ENCODE results near the gene PTCHD1.

The PTCHD1 gene

GRCh38 chrX:23422912-23423311 is 88.3 kb downstream of the PTCHD1 start:
- DNase-seq = no peak

GRCh38 chrX:23434356-23434884 is 99.8 kb downstream of the PTCHD1 start:
- no peak for DNase-seq

GRCh38 chrX:23435108-23435507 is 100.5 kb downstream of the PTCHD1 start:
- DNase-seq = no peak

GRCh38 chrX:23435575-23435974 is 100.9 kb downstream of the PTCHD1 start:
- DNase-seq = no peak

GRCh38 chrX:23436875-23437274 is 102.2 kb downstream of the PTCHD1 start:
- DNase-seq = no peak

- DNase-seq = no peak
Measured at GRCh38 chrX:23451266-23451665, 116.6 kb downstream of the PTCHD1 start.
